Measurements from ENCODE around the gene KLHL26. TPM values are rescaled to one million over a fixed set of nuclear protein-coding genes. Genes with fewer than 3 reads are reported as not detected.
A peak's percentile ranks its signal among the peaks of the same experiment; 100 is the strongest.

Gene KLHL26
- total RNA-seq, 1 experiment from 2014 or later: 10.7 TPM

DNA sequence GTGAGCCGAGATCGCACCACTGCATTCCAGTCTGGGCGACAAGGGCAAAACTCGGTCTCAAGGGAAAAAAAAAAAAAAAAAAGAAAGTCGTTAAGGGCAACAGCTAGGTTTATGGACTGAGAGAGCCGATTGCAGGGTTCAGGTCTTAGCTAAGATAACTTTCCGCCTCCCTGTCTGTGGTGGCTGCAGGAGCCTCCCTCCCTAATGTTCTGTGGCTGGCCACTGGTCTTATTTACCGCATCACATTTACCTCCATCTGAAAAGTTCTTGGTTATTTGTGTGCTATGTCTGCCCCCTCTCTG lies 45.9 kb downstream of the KLHL26 start:
- H4K8ac ChIP-seq (replicated peaks; ENCODE audit: insufficient read length, low read depth, low read length): no peak overlapping the region
- no peak overlapping the region for H3K18ac ChIP-seq (ENCODE audit: insufficient read length, low read depth, low read length)
- H2BK120ac ChIP-seq (ENCODE audit: low read depth, low read length, poor library complexity, severe bottlenecking): no peak overlapping the region
- Mint-ChIP-seq H3K27me3 (ENCODE audit: low read depth) (peaks cover 6% of the 10 kb centered on the region), H3K9me3 (no peaks in the 10 kb centered on the region), H3K36me3 (ENCODE audit: insufficient read depth in 1 of 3, low read depth in 3 of 3) (no peaks in the 10 kb centered on the region), H3K4me1 (peaks cover 16 to 17% of the 10 kb centered on the region in 2 experiments), H3K4me3 (peak overlapping the region; percentile 79 to 88), H3K27ac (no peak overlapping the region; a peak in 2 of 7 replicates)
- H3K79me2 ChIP-seq (ENCODE audit: insufficient read depth, low read length): no peaks in the 10 kb centered on the region; the same call in 1 of the 2 replicates
- H2AFZ ChIP-seq (ENCODE audit: low read length): no peak overlapping the region
- H2BK12ac ChIP-seq (ENCODE audit: insufficient read length, low read depth, low read length): no peak overlapping the region
- no peaks in the 10 kb centered on the region; the same call in 1 of the 2 replicates for H3K4me1 ChIP-seq (ENCODE audit: insufficient read depth, low read length)
- no peak overlapping the region for H2BK20ac ChIP-seq (ENCODE audit: low read depth, low read length, poor library complexity, severe bottlenecking)
- TF ChIP-seq, protein P1, sequence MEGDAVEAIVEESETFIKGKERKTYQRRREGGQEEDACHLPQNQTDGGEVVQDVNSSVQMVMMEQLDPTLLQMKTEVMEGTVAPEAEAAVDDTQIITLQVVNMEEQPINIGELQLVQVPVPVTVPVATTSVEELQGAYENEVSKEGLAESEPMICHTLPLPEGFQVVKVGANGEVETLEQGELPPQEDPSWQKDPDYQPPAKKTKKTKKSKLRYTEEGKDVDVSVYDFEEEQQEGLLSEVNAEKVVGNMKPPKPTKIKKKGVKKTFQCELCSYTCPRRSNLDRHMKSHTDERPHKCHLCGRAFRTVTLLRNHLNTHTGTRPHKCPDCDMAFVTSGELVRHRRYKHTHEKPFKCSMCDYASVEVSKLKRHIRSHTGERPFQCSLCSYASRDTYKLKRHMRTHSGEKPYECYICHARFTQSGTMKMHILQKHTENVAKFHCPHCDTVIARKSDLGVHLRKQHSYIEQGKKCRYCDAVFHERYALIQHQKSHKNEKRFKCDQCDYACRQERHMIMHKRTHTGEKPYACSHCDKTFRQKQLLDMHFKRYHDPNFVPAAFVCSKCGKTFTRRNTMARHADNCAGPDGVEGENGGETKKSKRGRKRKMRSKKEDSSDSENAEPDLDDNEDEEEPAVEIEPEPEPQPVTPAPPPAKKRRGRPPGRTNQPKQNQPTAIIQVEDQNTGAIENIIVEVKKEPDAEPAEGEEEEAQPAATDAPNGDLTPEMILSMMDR (conservative IDR thresholded peaks at IDR 0.05): no peak
- H3K27me3 ChIP-seq (ENCODE audit: insufficient read depth, low read length): no peaks in the 10 kb centered on the region
- no peak overlapping the region for H3K4ac ChIP-seq (ENCODE audit: low read depth, low read length)
- no peak overlapping the region for H2BK5ac ChIP-seq (ENCODE audit: insufficient read length, low read length)
- no peak overlapping the region for H2AK5ac ChIP-seq (ENCODE audit: insufficient read length, low read length)
- H3T11ph ChIP-seq (ENCODE audit: low read length): no peak overlapping the region
- no peak overlapping the region for H4K5ac ChIP-seq (ENCODE audit: insufficient read length, low read depth, low read length)
- H3K23me2 ChIP-seq (ENCODE audit: insufficient read length, low read depth, low read length, poor library complexity, severe bottlenecking): peaks cover 9% of the 10 kb centered on the region
- H3K4me2 ChIP-seq (ENCODE audit: insufficient read depth, insufficient read length, low read length): peak overlapping the region; percentile 55
- H3K9me3 ChIP-seq (ENCODE audit: control insufficient read depth, low read depth, low read length): no peaks in the 10 kb centered on the region
- H2BK15ac ChIP-seq (ENCODE audit: low read depth, low read length): no peak overlapping the region
- H3K79me1 ChIP-seq (ENCODE audit: insufficient read depth, low read depth, low read length, poor library complexity, severe bottlenecking): no peaks in the 10 kb centered on the region
- WGBS (ENCODE audit: extremely low coverage, insufficient read length, low lambda C conversion rate): no CpG with 5 or more reads among the region's 8 CpGs
- no peak overlapping the region for H3K23ac ChIP-seq (ENCODE audit: insufficient read length, low read depth, low read length)
- no peak overlapping the region for H3K27ac ChIP-seq (ENCODE audit: insufficient read length, low read depth, low read length)
- peaks cover 2% of the 10 kb centered on the region for H4K20me1 ChIP-seq (ENCODE audit: control insufficient read depth, insufficient read depth, insufficient read length)
- DNase-seq: no peak
- no peak overlapping the region for H3K14ac ChIP-seq (ENCODE audit: insufficient read depth, low read length)
- no peak overlapping the region for H4K91ac ChIP-seq (ENCODE audit: insufficient read length, low read depth, low read length)
- H3K56ac ChIP-seq (ENCODE audit: insufficient read length, low read depth, low read length): no peak overlapping the region
- no peak overlapping the region for H3K9ac ChIP-seq (ENCODE audit: extremely low read depth, insufficient read length, low read length)

Data from H9 (cell line).